GM18511 (cell line): Measurements from ENCODE around the gene N4BP2.
A peak's percentile ranks its signal among the peaks of the same experiment; 100 is the strongest.
"Not testable (repeated sequence)": the region's sequence is repeated elsewhere in the genome, so short reads cannot be mapped to it uniquely, and the experiment has no call there.

ENCODE experiments used
- ATAC-seq: cut with Tn5 transposase; IDR thresholded peaks from one replicate; pipeline ENCODE4 v1.9.1; 2021; ENCODE audit warnings: mild to moderate bottlenecking, moderate library complexity; ENCODE audit not compliant: unreplicated experiment

The N4BP2 gene

DNA sequence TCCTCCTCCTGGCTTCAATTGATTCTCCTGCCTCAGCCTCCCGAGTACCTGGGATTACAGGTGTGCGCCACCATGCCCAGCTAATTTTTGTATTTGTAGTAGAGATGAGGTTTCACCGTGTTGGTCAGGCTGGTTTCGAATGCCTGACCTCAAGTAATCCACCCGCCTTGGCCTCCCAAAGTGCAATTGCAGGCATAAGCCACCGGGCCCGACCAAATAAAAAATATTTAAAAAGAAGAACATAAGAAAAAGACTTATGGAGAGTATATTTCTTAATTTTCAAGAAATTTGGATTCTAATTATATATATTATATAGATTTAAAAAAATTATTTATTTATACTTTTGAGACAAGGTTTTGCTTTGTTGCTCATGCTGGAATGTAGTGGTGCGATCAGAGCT lies 29.8 kb downstream of the N4BP2 start:
- no peak for ATAC-seq

DNA sequence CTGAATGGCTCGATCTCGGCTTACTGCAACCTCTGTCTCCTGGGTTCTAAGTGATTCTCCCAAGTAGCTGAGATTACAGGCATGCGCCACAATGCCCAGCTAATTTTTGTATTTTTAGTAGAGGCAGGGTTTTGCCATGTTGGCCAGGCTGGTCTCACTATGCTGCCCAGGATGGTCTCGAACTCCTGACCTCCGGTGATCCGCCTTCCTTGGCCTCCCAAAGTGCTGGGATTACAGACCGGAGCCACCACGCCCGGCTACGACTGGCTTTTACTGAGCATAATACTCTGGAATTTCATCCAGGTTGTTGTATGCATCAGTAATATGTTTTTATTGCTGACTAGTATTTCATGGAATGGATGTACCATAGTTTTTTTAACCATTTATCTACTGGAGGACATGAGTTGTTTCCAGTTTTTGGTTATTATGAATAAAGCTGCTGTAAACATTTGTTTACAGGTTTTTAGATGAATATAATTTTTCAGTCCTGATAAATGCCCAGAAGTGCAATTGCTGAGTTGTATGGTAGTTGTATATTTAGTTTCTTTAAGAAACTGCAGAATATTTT lies 31.2 kb downstream of the N4BP2 start:
- no peak for ATAC-seq

DNA sequence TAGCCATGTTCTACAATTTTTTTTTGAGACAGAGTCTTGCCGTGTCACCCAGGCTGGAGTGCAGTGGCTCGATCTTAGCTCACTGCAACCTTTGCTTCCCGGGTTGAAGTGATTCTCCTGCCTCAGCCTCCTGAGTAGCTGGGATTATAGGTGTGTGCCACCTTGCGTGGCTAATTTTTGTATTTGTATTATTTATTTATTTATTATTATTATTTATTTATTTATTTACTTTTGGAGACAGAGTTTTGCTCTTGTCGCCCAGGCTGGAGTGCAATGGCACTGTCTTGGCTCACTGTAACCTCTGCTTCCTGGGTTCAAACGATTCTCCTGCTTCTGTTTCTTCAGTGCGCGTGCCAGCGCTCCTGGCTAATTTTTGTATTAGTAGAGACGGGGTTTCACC lies 36.8 kb downstream of the N4BP2 start:
- not testable (repeated sequence) for ATAC-seq

DNA sequence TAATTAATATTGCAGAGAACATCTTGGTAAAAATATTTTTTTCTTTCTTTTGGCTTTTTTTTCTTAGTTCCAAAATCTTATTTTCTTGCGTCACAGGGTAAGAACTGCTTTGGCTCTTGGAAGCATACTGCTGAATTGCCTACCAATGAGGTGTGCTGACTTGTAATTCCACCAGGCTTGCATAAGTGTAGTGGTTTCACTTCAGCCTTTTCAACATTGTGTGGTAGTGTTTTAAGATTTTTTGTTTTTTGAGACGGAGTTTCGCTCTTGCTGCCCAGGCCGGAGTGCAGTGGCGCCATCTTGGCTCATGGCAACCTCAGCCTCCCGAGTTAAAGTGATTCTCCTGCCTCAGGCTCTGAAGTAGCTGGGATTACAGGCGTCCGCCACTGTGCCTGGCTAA lies 42.4 kb downstream of the N4BP2 start:
- ATAC-seq, result no peak

DNA sequence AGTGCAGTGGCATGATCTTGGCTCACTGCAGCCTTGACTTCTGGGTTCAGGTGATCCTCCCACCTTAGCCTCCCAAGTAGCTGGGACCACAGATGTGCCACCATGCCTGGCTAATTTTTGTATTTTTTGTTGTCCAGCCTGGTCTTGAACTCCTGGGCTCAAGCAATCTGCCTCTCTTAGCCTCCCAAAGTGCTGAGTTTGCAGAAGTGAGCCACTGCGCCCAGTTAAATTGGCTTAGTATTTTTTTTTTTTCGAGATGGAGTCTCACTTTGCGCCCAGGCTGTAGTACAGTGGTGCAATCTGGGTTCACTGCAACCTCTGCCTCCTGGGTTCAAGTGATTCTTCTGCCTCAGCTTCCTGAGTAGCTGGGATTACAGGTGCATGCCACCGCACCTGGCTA lies 50.5 kb downstream of the N4BP2 start:
- not testable (repeated sequence) for ATAC-seq

DNA sequence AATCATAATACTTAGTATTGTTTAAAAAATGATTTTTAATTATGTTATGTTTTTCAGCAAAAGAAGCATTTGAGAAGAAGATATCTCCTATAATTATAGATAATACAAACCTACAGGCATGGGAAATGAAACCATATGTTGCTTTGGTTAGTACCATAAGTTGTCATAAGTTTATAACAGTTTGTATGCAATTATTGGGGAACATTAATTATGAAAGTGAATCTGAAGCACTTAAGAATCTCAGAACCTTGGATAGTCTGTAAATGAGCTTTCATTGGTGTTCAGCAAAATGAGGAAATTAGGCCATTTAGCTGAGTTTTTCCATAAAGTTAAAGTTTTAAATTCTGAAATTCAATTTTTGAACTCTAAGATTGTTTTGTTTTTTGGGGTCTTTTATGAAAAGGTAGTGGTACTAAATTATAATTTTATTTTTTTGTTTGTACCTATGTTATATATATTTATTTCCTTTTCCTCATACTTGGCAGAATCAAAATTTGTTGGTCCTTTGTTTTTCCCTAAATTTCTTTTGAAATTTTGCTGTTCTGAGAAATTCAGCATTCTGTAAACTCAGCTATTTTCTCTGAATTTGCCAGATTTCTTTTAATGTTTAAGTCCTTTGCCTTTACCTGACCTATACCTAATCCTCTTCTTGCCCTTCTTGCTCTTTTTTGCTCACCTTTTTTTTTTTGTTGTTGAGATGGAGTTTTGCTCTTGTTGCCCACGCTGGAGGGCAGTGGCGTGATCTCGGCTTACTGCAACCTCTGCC lies 55.6 kb downstream of the N4BP2 start:
- no peak for ATAC-seq

DNA sequence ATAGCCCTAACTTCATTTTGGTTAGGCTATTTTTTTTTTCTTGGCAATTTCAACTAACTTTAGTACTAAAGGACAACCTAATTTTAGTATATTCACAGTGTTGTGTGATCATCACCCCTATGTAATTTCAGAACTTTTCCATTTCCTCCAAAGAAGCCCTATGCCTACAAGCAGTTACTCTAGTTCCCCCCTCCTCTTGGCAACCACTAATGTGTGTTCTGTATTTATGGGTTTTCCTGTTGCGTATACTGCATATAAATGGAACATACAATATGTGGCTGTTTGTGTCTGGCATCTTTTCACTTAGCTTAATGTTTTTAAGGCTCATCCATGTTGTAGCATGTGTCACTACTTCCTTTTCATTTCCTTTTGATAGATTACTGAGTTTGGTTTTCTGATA lies 57.6 kb downstream of the N4BP2 start:
- no peak for ATAC-seq

DNA sequence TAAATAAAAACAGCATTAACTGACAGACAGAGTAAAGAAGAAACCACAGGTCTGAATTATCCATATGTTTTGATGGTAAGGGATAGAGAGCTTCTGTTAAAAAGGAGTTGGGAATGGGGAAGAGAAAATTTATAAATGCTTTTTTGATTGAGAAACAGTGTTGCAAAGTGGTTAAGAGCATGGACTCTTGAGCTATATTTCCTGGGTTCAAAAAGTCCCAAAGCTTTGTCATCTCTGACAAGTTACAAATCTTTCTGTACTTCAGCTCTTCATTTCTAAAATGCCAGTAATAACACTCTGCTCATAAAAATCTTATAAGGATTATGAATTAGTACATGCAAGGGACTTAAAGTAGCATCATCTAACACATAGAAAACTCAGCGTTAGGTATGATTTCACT lies 62.2 kb downstream of the N4BP2 start:
- no peak for ATAC-seq

DNA sequence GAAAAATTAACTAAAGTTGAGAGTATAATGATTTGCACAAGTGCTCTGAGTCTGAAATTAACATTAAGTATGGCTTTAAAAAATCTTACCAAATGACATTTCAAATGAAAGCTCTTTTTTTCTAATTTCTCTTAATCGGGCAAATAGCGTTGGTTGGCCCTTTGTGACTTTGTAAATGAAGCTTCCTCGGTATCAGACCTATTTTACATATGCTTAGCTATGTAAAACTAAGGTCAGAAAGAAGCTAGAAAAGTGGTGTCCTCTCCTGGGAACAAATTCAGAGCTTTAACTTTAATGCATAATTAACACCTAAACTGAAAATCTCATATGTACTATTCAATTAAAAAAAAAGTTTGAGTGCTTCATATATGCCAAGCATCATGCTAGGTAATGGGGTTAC lies 62.7 kb downstream of the N4BP2 start:
- ATAC-seq, result no peak

DNA sequence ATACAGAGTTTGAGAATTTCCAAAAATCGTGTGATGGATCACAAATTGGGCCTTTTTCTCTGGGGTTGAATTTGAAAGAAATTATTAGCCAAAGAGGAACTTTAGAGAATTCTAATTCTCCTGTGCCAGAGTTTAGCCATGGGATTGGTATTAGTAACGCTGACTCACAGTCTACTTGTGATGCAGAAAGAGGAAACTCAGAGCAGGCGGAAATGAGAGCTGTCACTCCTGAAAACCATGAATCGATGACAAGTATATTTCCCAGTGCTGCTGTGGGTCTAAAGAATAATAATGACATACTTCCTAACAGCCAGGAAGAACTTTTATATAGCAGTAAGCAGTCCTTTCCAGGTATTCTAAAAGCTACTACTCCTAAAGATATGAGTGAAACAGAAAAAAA lies 64.9 kb downstream of the N4BP2 start:
- peak; percentile 75 for ATAC-seq

DNA sequence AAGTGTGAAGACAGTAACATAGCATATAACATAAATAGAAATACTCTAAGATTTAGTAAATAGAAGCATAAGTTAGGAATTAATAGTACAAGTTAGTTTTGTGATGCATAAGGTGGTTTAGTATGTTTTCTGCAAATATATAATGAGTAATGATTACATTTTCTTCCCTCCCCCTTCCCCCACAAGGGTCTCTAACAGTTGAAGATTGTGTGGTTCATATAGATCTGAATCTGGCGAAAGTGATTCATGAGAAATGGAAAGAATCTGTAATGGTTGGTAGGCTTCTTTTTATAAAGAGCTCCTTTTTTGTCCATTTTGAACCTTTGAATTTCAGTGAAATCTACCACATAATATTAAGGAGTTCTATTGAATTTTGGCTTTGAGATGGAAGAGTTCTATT lies 66.3 kb downstream of the N4BP2 start:
- ATAC-seq, result no peak

DNA sequence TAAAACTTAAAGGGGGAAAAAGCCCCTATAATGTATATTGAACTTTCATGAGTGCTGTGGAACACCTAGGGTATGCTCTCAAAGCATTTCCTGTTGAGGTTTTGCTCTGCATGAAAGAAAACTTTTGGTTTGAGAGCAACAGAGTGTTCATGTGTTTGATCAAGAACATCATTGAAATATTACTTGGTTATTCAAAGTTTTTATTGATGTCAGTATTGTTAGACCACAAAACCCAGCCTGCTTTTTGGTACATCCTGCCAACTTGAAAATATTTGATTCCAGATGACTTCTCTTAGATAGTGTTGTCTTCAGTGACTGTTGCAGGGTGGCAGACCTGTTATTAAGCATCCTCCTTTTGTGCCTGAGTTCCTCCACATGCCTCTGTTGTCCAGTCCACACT lies 68.0 kb downstream of the N4BP2 start:
- ATAC-seq, result no peak

DNA sequence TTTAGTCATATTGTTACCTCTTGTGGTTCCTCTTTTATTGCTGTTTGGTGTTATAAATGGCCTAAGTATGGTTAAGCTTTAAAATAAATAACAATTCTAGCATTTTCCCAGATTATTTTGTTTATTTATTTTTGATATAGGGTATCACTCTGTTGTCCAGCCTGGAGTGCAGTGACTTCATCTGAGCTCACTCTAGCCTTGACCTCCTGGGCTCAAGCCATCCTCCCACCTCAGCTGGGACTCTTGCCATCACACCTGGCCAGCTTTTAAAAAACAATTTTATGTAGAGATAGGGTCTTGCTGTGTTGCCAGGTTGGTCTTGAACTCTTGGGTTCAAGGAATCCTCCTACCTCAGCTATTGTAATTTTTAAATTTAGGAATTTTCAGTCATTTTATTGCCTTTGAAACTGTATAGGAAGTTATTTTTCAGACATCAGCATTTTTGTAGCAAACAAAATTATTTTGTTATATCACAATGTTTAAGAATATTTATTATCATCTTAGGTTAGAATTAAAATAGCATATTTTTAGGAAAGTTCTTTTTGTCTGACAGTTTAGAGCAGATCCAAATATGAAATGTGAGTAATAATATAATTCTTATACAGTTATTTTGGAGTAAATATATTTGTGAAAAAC lies 73.9 kb downstream of the N4BP2 start:
- no peak for ATAC-seq

DNA sequence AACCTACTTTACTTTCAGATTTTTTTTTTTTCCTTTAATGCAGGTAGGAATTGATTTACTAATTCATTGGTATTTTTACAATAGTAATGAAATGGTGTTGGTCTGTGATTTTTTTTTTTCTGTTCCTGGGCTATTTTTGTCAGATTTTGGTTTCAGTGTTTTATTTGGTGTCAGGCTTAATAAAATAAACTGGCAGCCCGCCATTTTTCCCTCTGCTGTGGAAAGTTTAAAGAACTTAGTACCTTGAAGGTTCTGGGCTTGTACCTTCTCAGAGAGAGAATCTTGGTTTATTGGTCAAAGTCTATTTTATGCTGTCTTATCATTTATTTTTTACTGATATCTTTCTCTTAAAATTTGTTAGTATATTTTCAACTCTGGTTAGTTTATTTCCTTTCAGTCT lies 76.2 kb downstream of the N4BP2 start:
- no peak for ATAC-seq

DNA sequence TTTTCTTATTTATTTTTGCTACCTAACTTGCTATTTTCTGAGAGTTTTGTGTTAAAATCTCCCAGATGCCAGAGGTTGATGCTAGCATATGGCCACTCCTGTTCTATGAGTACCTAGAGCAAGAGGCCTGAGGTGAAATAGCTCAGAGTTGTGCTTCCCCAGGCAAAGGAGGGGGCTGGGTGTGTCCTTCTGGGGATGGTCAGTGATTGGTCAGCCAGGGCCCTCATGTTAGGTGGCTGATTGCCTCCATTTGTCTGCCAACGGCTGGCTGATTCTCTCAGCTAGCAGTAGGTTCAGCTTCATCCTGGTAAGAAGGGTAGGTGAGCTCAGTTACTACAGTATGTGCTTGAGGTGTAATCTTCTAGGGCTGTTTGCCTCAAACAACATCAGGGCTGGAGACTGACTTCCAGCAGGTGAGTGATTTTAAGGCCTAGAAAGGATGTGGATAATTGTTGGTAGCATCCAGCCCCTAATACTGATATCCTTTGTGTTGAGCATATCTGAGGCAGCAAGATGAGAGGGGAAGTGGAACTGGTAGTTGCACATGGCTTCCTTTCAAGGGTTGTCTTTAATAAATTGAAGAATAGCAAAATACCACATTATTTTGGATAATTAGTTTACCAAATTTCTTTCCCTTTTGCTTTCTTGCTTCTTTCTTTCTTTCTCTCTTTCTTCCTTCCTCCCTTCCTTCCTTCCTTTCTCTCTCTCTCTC lies 77.7 kb downstream of the N4BP2 start:
- ATAC-seq, result no peak

DNA sequence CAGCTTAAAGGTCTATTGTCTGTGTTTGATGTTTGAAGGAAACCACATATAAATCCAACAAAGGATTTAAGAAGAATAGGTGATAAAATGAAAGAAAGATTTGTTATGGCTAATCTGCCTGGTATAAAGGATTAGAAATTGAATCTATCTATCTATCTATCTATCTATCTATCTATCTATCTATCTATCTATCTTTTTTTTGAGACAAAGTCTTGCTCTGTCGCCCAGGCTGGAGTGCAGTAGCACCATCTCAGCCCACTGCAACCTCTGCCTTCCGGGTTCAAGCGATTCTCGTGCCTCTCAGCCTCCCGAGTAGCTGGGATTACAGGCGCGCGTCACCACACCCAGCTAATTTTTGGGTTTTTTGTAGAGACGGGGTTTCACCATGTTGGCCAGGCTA lies 79.6 kb downstream of the N4BP2 start:
- not testable (repeated sequence) for ATAC-seq

DNA sequence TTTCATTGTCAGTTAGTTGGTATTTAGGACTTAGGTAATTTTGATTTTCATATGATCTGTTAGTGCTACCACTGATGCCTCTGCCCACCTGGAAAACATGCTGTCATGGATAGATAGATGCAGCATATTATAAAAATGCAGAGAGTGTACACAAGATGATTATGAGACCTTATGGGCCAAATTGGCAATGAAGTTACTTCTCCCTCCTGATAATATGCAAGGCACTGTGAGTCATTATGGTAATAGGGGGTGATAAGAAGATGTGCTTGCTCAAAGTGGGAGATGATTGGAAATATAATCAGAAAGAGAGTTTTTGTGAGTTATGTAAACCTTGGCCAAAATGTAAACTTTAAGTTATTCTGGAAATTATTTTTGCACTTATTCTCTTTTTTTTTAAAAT lies 83.5 kb downstream of the N4BP2 start:
- ATAC-seq, result no peak

DNA sequence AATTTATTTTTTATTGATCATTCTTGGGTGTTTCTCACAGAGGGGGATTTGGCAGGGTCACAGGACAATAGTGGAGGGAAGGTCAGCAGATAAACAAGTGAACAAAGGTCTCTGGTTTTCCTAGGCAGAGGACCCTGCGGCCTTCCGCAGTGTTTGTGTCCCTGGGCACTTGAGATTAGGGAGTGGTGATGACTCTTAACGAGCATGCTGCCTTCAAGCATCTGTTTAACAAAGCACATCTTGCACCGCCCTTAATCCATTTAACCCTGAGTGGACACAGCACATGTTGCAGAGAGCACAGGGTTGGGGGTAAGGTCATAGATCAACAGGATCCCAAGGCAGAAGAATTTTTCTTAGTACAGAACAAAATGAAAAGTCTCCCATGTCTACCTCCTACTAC lies 83.9 kb downstream of the N4BP2 start:
- ATAC-seq, result not testable (repeated sequence)

DNA sequence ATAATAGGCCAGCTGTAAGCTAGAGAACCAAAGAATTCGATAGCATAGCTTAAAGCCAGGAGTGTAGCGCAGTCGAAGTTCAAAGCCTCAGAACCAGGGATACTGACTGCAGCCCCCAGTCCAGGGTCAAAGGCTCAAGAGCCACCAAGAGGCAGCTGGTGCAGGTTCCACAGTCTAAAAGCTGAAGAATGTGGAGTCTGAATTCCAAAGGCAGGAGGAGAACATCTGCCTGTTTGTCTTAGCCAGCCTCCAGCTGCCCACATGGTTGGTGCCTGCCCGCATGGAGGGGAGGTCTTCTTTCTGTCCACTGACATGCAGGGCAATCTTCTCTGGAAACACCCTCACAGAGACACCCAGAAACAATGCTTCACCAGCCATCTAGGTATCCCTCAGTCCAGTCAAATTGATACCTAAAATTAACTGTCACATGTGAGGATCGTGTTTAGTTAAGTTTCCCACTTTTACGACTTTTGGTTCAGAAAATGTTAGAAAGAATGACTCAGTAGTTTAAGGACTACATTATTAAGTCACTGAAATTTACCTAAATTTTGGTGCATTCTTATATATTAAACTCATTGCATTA lies 87.4 kb downstream of the N4BP2 start:
- ATAC-seq, result no peak

DNA sequence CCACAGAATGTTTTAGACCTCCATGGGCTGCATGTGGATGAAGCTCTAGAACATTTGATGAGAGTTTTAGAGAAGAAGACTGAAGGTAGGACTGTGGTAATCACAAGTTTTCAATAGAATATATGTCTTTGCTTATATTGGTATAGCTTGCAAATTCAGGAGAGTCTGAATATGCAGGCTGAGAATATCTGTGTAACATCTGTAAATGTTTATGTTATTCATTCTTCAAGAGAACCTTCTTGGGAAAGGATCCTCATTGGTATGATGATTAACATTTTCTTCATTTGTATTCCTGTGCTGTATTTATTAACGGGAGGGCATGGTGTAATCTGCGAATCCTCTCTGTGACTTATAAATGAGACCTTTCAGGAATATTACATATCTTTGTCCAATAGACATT lies 88.1 kb downstream of the N4BP2 start:
- ATAC-seq, result no peak

DNA sequence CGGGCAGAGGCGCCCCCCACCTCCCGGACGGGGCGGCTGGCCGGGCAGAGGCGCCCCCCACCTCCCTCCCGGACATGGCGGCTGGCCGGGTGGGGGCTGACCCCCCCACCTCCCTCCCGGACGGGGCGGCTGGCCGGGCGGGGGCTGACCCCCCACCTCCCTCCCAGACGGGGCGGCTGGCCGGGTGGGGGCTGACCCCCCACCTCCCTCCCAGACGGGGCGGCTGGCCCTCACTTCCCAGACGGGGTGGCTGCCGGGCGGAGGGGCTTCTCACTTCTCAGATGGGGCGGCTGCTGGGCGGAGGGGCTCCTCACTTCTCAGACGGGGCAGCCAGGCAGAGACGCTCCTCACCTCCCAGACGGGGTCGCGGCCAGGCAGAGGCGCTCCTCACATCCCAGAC lies 90.8 kb downstream of the N4BP2 start:
- not testable (repeated sequence) for ATAC-seq
